Muscle of leg (tissue), 11 donors: ENCODE results near the gene DLK1. TPM values are rescaled to one million over a fixed set of nuclear protein-coding genes. Genes with fewer than 3 reads are reported as not detected.

Experiments
- DNase-seq: peaks from one replicate; pipeline ENCODE4 v3.0.0; 2013
- H3K27ac ChIP-seq: one replicate; pipeline ENCODE4 v1.5.1; 2013; ENCODE audit warnings: mild to moderate bottlenecking, low read length, control low read depth
- H3K27me3 ChIP-seq: one replicate; pipeline ENCODE4 v1.6.1; 2013; ENCODE audit warnings: low read length; ENCODE audit not compliant: control insufficient read depth, insufficient read depth
- H3K36me3 ChIP-seq: one replicate; pipeline ENCODE4 v1.6.1; 2013; ENCODE audit warnings: low read length; ENCODE audit not compliant: control insufficient read depth, insufficient read depth
- H3K4me1 ChIP-seq: one replicate; pipeline ENCODE4 v1.6.1; 2013; ENCODE audit warnings: low read length; ENCODE audit not compliant: control insufficient read depth, insufficient read depth
- H3K4me3 ChIP-seq: one replicate; pipeline ENCODE4 v1.5.1; 2013; ENCODE audit warnings: low read length, control low read depth
- H3K9me3 ChIP-seq: replicated peaks from 2 replicates; pipeline ENCODE4 v1.6.1; 2013; ENCODE audit warnings: low read depth, low read length; ENCODE audit not compliant: control insufficient read depth
- WGBS: methylation state at CpG from one replicate; pipeline ENCODE4 v1.1.5; 2013; ENCODE audit warnings: missing lambda C conversion rate; ENCODE audit not compliant: insufficient coverage; 5-methylcytosine and 5-hydroxymethylcytosine counted together
- polyA plus RNA-seq, 8 donors: library from polyadenylated mRNA; unstranded; fragments of 120-200 nt; gene quantifications; one replicate each; pipeline versions ENCODE4 v1.2.1 to v1.2.3, GENCODE V29; 2013; ENCODE audit warnings: inconsistent platforms in 1 of 8, low replicate concordance in 1 of 8; ENCODE audit not compliant: insufficient read length in 8 of 8, insufficient read depth in 1 of 8
- total RNA-seq: library from RNA; stranded (reverse); fragments of 120-200 nt; gene quantifications from one replicate; pipeline ENCODE4 v1.2.4, GENCODE V29; 2013

Gene DLK1
- total and polyA plus RNA-seq, 9 donors = 377 to 2,540 (median 2,140) TPM

GRCh38 chr14:100767003-100767787 is 40.5 kb downstream of the DLK1 start:
- no peak for DNase-seq
- no peak overlapping the region for H3K27ac ChIP-seq
- H3K9me3 ChIP-seq = peaks cover 6% of the 10 kb centered on the region
- H3K36me3 ChIP-seq = no peaks in the 10 kb centered on the region
- peaks cover 8% of the 10 kb centered on the region for H3K4me1 ChIP-seq
- WGBS = 80% methylated on average over 10 of the region's 15 CpGs
- H3K27me3 ChIP-seq = peaks cover 3% of the 10 kb centered on the region
- no peak overlapping the region for H3K4me3 ChIP-seq

GRCh38 chr14:100767788-100768536 is 41.3 kb downstream of the DLK1 start:
- H3K9me3 ChIP-seq = peaks cover 6% of the 10 kb centered on the region
- WGBS = 75% methylated on average over 11 of the region's 14 CpGs
- no peak overlapping the region for H3K4me3 ChIP-seq
- peaks cover 15% of the 10 kb centered on the region for H3K4me1 ChIP-seq
- no peak overlapping the region for H3K27ac ChIP-seq
- DNase-seq = no peak
- no peaks in the 10 kb centered on the region for H3K36me3 ChIP-seq
- H3K27me3 ChIP-seq = peaks cover 3% of the 10 kb centered on the region

- Histone ChIP-seq H3K9me3 (peaks cover 6% of the 10 kb centered on the region), H3K27ac (no peak overlapping the region), H3K27me3 (peaks cover 3% of the 10 kb centered on the region), H3K4me3 (no peak overlapping the region), H3K36me3 (no peaks in the 10 kb centered on the region), H3K4me1 (peaks cover 29% of the 10 kb centered on the region)
- 81% methylated on average over 24 of the region's 32 CpGs for WGBS
- DNase-seq = no peak
Observed at GRCh38 chr14:100769035-100769939, 42.6 kb downstream of the DLK1 start.

- no CpG with 5 or more reads among the region's 4 CpGs for WGBS
Observed at GRCh38 chr14:100770046-100770445, 43.4 kb downstream of the DLK1 start.

GRCh38 chr14:100770605-100771120 is 44.0 kb downstream of the DLK1 start:
- no peak overlapping the region for H3K27ac ChIP-seq
- DNase-seq = no peak
- WGBS = 91% methylated on average over 1 of the region's 5 CpGs
- no peak overlapping the region for H3K4me3 ChIP-seq
- peaks cover 6% of the 10 kb centered on the region for H3K9me3 ChIP-seq
- peaks cover 3% of the 10 kb centered on the region for H3K27me3 ChIP-seq
- peaks cover 34% of the 10 kb centered on the region for H3K4me1 ChIP-seq
- no peaks in the 10 kb centered on the region for H3K36me3 ChIP-seq

More at GRCh38 chr14:100770046-100770445, 43.4 kb downstream of the DLK1 start:
- DNase-seq = no peak
- peaks cover 29% of the 10 kb centered on the region for H3K4me1 ChIP-seq
- H3K27ac ChIP-seq = no peak overlapping the region
- peaks cover 6% of the 10 kb centered on the region for H3K9me3 ChIP-seq
- H3K27me3 ChIP-seq = peaks cover 3% of the 10 kb centered on the region
- no peaks in the 10 kb centered on the region for H3K36me3 ChIP-seq
- no peak overlapping the region for H3K4me3 ChIP-seq

GRCh38 chr14:100771121-100771800 is 44.6 kb downstream of the DLK1 start:
- Histone ChIP-seq H3K9me3 (peaks cover 6% of the 10 kb centered on the region), H3K36me3 (no peaks in the 10 kb centered on the region), H3K27ac (no peak overlapping the region), H3K4me3 (no peak overlapping the region), H3K27me3 (peaks cover 3% of the 10 kb centered on the region), H3K4me1 (peaks cover 40% of the 10 kb centered on the region)
- WGBS = 70% methylated on average over 12 of the region's 13 CpGs
- DNase-seq = no peak

GRCh38 chr14:100772607-100773165 is 46.0 kb downstream of the DLK1 start:
- Histone ChIP-seq H3K4me1 (peaks cover 54% of the 10 kb centered on the region), H3K9me3 (peaks cover 6% of the 10 kb centered on the region), H3K27ac (no peak overlapping the region), H3K27me3 (peaks cover 3% of the 10 kb centered on the region), H3K36me3 (no peaks in the 10 kb centered on the region), H3K4me3 (no peak overlapping the region)
- 86% methylated on average over 1 of the region's 9 CpGs for WGBS
- no peak for DNase-seq

- Histone ChIP-seq H3K27me3 (no peaks in the 10 kb centered on the region), H3K9me3 (peaks cover 6% of the 10 kb centered on the region), H3K4me1 (peaks cover 63% of the 10 kb centered on the region), H3K27ac (peak overlapping the region; percentile 97), H3K4me3 (no peak overlapping the region), H3K36me3 (no peaks in the 10 kb centered on the region)
- 70% methylated on average over 14 of the region's 16 CpGs for WGBS
- no peak for DNase-seq
Observed at GRCh38 chr14:100773331-100774163, 46.9 kb downstream of the DLK1 start.
